Activated CD8-positive, alpha-beta memory T cell treated with anti-CD3 and anti-CD28 coated beads for 24 hours (primary cell): Measurements from ENCODE around the gene FANCC.

Experiments used
- DNase-seq: peaks from one replicate; pipeline ENCODE4 v3.0.0-alpha.2; 2020

The FANCC gene

GRCh38 chr9:95060916-95061315 lies 256.6 kb downstream of the FANCC start:
- no peak for DNase-seq

GRCh38 chr9:95060234-95060633 lies 257.3 kb downstream of the FANCC start:
- DNase-seq: no peak

- DNase-seq: no peak
Measured at GRCh38 chr9:95058795-95059386, 258.6 kb downstream of the FANCC start.

GRCh38 chr9:95058121-95058785 lies 259.3 kb downstream of the FANCC start:
- DNase-seq: no peak

- DNase-seq: no peak
Measured at GRCh38 chr9:95057101-95057500, 260.4 kb downstream of the FANCC start.

- DNase-seq: no peak
Measured at GRCh38 chr9:95055851-95056551, 261.5 kb downstream of the FANCC start.

- DNase-seq: no peak
Measured at GRCh38 chr9:95055334-95055850, 262.1 kb downstream of the FANCC start.

GRCh38 chr9:95053611-95054570 lies 263.6 kb downstream of the FANCC start:
- no peak for DNase-seq

- no peak for DNase-seq
Measured at GRCh38 chr9:95049761-95050160, 267.7 kb downstream of the FANCC start.
